Cardiac fibroblast (primary cell): ENCODE data around the gene PGA5.
"Not testable (repeated sequence)": the region's sequence is repeated elsewhere in the genome, so short reads cannot be mapped to it uniquely, and the experiment has no call there.

Experiments used
- DNase-seq, 2 donors: peaks; one replicate each; pipeline versions ENCODE4 v3.0.0 to v3.0.0-alpha.2; 2010; ENCODE audit warnings: low read depth in 2 of 2
- H3K4me3 ChIP-seq, 2 donors: replicated peaks in 1 of 2; 1 replicate in 1 of 2; 2 replicates in 1 of 2; pipeline ENCODE4 v1.5.1; 2011; ENCODE audit warnings: low read depth in 2 of 2, low read length in 2 of 2, mild to moderate bottlenecking in 2 of 2, moderate library complexity in 1 of 2
- CTCF ChIP-seq: IDR thresholded peaks from one replicate; pipeline ENCODE4 v1.5.1; 2011; ENCODE audit warnings: low read depth, mild to moderate bottlenecking, low read length, inconsistent platforms

Gene PGA5

GRCh38 chr11:61201476-61201875 lies 39.5 kb upstream of the PGA5 start:
- H3K4me3 ChIP-seq: no peak overlapping the region
- no peak for TF ChIP-seq CTCF
- DNase-seq: no peak

- H3K4me3 ChIP-seq, DNase-seq: not testable (repeated sequence)
Measured at GRCh38 chr11:61202950-61203746, 37.8 kb upstream of the PGA5 start, which contains the start of gene PGA3. Gene PGA3, plus strand, starts transcription at chr11:61203515. Its CDS starts 50 bp downstream, at chr11:61203565.

GRCh38 chr11:61203873-61204272 lies 37.1 kb upstream of the PGA5 start:
- DNase-seq, H3K4me3 ChIP-seq: not testable (repeated sequence)

GRCh38 chr11:61204502-61205059 lies 36.4 kb upstream of the PGA5 start:
- H3K4me3 ChIP-seq, DNase-seq: not testable (repeated sequence)

- H3K4me3 ChIP-seq, DNase-seq: not testable (repeated sequence)
Measured at GRCh38 chr11:61207636-61208310, 33.2 kb upstream of the PGA5 start.

- DNase-seq, H3K4me3 ChIP-seq: not testable (repeated sequence)
Measured at GRCh38 chr11:61210629-61211028, 30.3 kb upstream of the PGA5 start.

GRCh38 chr11:61211327-61211952 lies 29.5 kb upstream of the PGA5 start:
- DNase-seq, H3K4me3 ChIP-seq: not testable (repeated sequence)

- not testable (repeated sequence) for DNase-seq, H3K4me3 ChIP-seq
Measured at GRCh38 chr11:61212202-61212601, 28.8 kb upstream of the PGA5 start.

- not testable (repeated sequence) for DNase-seq, H3K4me3 ChIP-seq
Measured at GRCh38 chr11:61213711-61214324, 27.2 kb upstream of the PGA5 start.

- DNase-seq, H3K4me3 ChIP-seq: not testable (repeated sequence)
Measured at GRCh38 chr11:61218306-61218705, 22.7 kb upstream of the PGA5 start.

- H3K4me3 ChIP-seq, DNase-seq: not testable (repeated sequence)
Measured at GRCh38 chr11:61219016-61219415, 22.0 kb upstream of the PGA5 start.

- H3K4me3 ChIP-seq, DNase-seq: not testable (repeated sequence)
Measured at GRCh38 chr11:61222047-61222446, 18.9 kb upstream of the PGA5 start, which contains the start of gene PGA4. Gene PGA4, plus strand, starts transcription at chr11:61222347. Its CDS starts 54 bp downstream, at chr11:61222401.

GRCh38 chr11:61222692-61223091 lies 18.3 kb upstream of the PGA5 start:
- H3K4me3 ChIP-seq, DNase-seq: not testable (repeated sequence)

GRCh38 chr11:61226457-61227137 lies 14.4 kb upstream of the PGA5 start:
- H3K4me3 ChIP-seq, DNase-seq: not testable (repeated sequence)

- not testable (repeated sequence) for DNase-seq, H3K4me3 ChIP-seq
Measured at GRCh38 chr11:61229458-61229857, 11.5 kb upstream of the PGA5 start.

GRCh38 chr11:61231033-61231432 lies 9.9 kb upstream of the PGA5 start:
- not testable (repeated sequence) for H3K4me3 ChIP-seq, DNase-seq
